Ishikawa (cell line): Measurements from ENCODE around the gene PLPPR3.
A peak's percentile ranks its signal among the peaks of the same experiment; 100 is the strongest.

Experiments
- CEBPB ChIP-seq: IDR thresholded peaks from 2 replicates; pipeline ENCODE4 v1.6.1; 2012
- CREB1 ChIP-seq: IDR thresholded peaks from 2 replicates; pipeline ENCODE4 v1.6.1; 2012; ENCODE audit warnings: low read depth
- EGR1 ChIP-seq: IDR thresholded peaks from 2 replicates; pipeline ENCODE4 v1.6.1; 2012
- EP300 ChIP-seq: IDR thresholded peaks from 2 replicates; pipeline ENCODE4 v1.6.1; 2012; ENCODE audit warnings: borderline replicate concordance
- FOXM1 ChIP-seq: IDR thresholded peaks from 2 replicates; pipeline ENCODE4 v1.6.1; 2012; ENCODE audit warnings: low read depth, borderline replicate concordance
- MAX ChIP-seq: IDR thresholded peaks from 2 replicates; pipeline ENCODE4 v1.6.1; 2012
- NFIC ChIP-seq: IDR thresholded peaks from 2 replicates; pipeline ENCODE4 v1.6.1; 2012
- RAD21 ChIP-seq: IDR thresholded peaks from 2 replicates; pipeline ENCODE4 v1.6.1; 2012; ENCODE audit warnings: low read depth
- REST ChIP-seq: IDR thresholded peaks from 2 replicates; pipeline ENCODE4 v1.6.1; 2012; ENCODE audit warnings: low read depth, mild to moderate bottlenecking
- TAF1 ChIP-seq: IDR thresholded peaks from 2 replicates; pipeline ENCODE4 v1.6.1; 2012; ENCODE audit warnings: low read depth, mild to moderate bottlenecking
- TCF12 ChIP-seq: IDR thresholded peaks from 2 replicates; pipeline ENCODE4 v1.6.1; 2012; ENCODE audit warnings: low read depth
- TEAD4 ChIP-seq: IDR thresholded peaks from 2 replicates; pipeline ENCODE4 v1.6.1; 2012
- USF1 ChIP-seq: IDR thresholded peaks from 2 replicates; pipeline ENCODE4 v1.6.1; 2012
- YY1 ChIP-seq: IDR thresholded peaks from 2 replicates; pipeline ENCODE4 v1.6.1; 2012; ENCODE audit warnings: low read depth
- ZBTB7A ChIP-seq: IDR thresholded peaks from 2 replicates; pipeline ENCODE4 v1.6.1; 2012; ENCODE audit warnings: low read depth

Gene PLPPR3

GRCh38 chr19:821825-822503 lies at the start of gene PLPPR3:
Gene PLPPR3 (minus strand): TSS chr19:821955. CDS start chr19:821559, 396 bp downstream.
- TF ChIP-seq TAF1 (no peak), ZBTB7A (peak; percentile 83; the same call in 1 of the 2 replicates)

- TF ChIP-seq CREB1 (no peak), NFIC (peak; percentile 71), FOXM1 (no peak), RAD21 (no peak), MAX (no peak)
These were observed 49.2 kb upstream of the PLPPR3 start for GRCh38 chr19:870963-871401.

GRCh38 chr19:870314-870713 lies 48.6 kb upstream of the PLPPR3 start:
- TF ChIP-seq RAD21: no peak
- TF ChIP-seq EP300: no peak
- no peak for TF ChIP-seq TAF1
- no peak for TF ChIP-seq TEAD4
- TF ChIP-seq CREB1: no peak
- no peak for TF ChIP-seq EGR1
- TF ChIP-seq FOXM1: no peak
- TF ChIP-seq YY1: no peak
- TF ChIP-seq REST: no peak
- no peak for TF ChIP-seq USF1
- TF ChIP-seq ZBTB7A: no peak

GRCh38 chr19:869245-870177 lies 47.8 kb upstream of the PLPPR3 start:
- TF ChIP-seq EGR1: no peak
- TF ChIP-seq CEBPB: 0 out of 2 replicates have a peak, but pooled peaks have one; percentile 8
- peak; percentile 69 for TF ChIP-seq MAX
- 0 out of 2 replicates have a peak, but pooled peaks have one; percentile 15 for TF ChIP-seq CREB1
- no peak for TF ChIP-seq FOXM1
- TF ChIP-seq EP300: no peak
- no peak for TF ChIP-seq NFIC

- TF ChIP-seq TCF12: no peak
- TF ChIP-seq FOXM1: no peak
- TF ChIP-seq REST: no peak
- TF ChIP-seq EGR1: no peak
- TF ChIP-seq RAD21: no peak
- TF ChIP-seq CEBPB: no peak
- no peak for TF ChIP-seq NFIC
- TF ChIP-seq TAF1: no peak
- no peak for TF ChIP-seq EP300
- no peak for TF ChIP-seq TEAD4
- no peak for TF ChIP-seq ZBTB7A
- TF ChIP-seq USF1: no peak
- no peak for TF ChIP-seq MAX
- no peak for TF ChIP-seq CREB1
- TF ChIP-seq YY1: no peak
These were observed 46.9 kb upstream of the PLPPR3 start for GRCh38 chr19:868458-869244.
